Measurements from ENCODE around the gene ATAD3B.
"Not testable (repeated sequence)": the region's sequence is repeated elsewhere in the genome, so short reads cannot be mapped to it uniquely, and the experiment has no call there.

DNA sequence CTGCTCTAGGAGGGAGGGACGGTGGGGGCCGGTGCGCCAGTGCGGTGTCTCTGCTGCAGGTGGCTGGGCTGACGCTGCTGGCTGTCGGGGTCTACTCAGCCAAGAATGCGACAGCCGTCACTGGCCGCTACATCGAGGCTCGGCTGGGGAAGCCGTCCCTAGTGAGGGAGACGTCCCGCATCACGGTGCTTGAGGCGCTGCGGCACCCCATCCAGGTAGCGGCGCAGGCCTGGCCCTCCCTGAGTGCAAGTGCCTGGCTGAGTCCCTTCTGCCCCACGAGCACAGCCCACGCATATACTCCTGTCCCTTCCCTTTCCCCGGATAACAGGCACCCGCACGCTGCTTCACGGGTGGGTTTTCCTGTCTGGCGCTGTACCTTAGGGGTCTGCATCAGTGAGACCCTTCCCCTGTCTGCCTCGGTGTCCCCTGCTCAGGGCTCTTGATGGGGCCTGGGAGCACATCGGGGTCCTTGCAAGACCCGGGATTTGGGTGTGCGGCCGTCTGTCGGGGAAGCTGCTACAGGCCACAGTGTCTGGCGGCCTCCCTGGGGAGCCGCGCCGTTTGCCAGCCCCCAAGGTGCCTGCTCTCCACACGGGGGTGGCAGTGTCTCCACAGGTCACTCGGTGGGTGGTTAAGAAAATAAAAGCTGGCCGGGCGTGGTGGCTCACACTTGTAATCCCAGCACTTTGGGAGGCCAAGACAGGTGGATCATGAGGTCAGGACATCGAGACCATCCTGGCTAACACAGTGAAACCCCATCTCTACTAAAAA is 17.1 kb upstream of the ATAD3B start:
- TF ChIP-seq, protein P1, sequence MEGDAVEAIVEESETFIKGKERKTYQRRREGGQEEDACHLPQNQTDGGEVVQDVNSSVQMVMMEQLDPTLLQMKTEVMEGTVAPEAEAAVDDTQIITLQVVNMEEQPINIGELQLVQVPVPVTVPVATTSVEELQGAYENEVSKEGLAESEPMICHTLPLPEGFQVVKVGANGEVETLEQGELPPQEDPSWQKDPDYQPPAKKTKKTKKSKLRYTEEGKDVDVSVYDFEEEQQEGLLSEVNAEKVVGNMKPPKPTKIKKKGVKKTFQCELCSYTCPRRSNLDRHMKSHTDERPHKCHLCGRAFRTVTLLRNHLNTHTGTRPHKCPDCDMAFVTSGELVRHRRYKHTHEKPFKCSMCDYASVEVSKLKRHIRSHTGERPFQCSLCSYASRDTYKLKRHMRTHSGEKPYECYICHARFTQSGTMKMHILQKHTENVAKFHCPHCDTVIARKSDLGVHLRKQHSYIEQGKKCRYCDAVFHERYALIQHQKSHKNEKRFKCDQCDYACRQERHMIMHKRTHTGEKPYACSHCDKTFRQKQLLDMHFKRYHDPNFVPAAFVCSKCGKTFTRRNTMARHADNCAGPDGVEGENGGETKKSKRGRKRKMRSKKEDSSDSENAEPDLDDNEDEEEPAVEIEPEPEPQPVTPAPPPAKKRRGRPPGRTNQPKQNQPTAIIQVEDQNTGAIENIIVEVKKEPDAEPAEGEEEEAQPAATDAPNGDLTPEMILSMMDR (IDR thresholded peaks at IDR 0.05 in 4 of 5, conservative IDR thresholded peaks at IDR 0.05 in 1 of 5) = not testable (repeated sequence)
- not testable (repeated sequence) for TF ChIP-seq POLR2A (IDR thresholded peaks at IDR 0.05)
